GM21529 (cell line): ENCODE measurements around the gene MAPT.
"Not testable (repeated sequence)": the region's sequence is repeated elsewhere in the genome, so short reads cannot be mapped to it uniquely, and the experiment has no call there.

ENCODE experiments used
- ATAC-seq: cut with Tn5 transposase; IDR thresholded peaks from one replicate; pipeline ENCODE4 v1.9.1; 2021; ENCODE audit not compliant: unreplicated experiment

MAPT gene

DNA sequence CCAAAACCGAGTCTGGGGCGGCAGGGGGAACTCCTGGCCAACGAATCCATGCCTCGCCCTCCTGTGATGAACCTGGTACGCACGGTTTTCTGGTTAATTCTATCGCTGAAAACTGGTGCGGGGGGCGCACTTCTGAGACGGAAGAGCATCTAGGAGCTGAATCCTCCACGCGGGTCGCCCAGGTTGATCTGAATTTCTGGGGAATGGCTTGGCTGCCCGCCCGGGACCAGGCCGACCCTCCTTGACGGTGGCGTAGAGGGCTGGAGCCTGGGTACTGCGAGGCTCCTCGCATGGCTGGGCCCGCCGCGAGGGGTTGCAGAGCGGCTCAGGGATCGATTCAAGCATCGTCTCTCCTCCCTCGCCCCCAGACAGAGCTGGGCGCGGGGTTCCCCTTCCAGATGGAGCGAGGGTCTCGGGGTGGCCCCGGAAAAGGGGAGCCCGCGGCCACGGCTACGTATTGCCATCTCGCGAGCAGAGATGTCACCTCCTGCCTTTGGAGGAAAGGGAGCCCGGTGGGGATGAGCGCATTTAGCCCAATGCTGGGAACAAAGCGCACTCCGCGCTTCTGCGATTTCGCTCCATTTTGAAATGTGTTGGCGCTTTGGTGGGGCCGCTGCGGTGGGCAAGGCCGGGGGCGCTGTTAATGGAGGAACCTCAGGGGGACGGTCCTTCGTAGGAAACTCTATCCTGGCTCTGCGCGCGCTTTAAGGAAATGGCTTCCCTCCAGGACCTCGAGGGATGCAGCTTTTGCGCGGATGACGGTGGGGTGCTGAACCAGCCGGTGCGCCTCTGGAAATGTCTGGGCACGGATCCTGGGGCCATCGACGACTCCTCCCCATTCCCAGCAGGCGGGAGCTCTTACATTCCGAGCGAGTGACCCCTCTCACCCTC, 2.7 kb downstream of the MAPT start:
- ATAC-seq: no peak

GRCh38 chr17:45900136-45900535, 5.8 kb downstream of the MAPT start:
- ATAC-seq: no peak

GRCh38 chr17:45900723-45901415, 6.5 kb downstream of the MAPT start:
- ATAC-seq: no peak

DNA sequence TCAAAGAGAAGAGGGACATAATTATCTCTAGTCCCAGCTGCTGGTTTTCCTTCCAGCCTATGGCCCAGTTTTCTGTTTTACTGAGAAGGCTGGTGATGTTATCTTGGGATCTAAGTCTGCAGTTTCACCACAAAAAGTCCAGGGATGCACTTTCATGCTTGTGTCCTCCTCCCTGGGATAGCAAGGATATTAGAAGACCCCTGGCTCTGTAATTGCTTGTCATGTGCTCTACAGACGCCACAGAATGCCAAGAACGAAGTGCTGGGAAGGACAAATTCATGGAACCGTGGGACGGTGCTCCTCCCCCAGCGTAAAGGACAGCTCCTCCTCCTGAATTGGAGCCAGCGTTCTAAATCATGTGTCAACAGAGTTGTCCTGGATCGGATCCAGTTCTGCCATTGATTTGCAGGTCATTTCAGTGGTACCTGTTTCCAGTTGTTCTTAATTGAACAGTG, 8.6 kb downstream of the MAPT start:
- no peak for ATAC-seq

GRCh38 chr17:45904866-45905265, 10.5 kb downstream of the MAPT start:
- ATAC-seq: no peak

DNA sequence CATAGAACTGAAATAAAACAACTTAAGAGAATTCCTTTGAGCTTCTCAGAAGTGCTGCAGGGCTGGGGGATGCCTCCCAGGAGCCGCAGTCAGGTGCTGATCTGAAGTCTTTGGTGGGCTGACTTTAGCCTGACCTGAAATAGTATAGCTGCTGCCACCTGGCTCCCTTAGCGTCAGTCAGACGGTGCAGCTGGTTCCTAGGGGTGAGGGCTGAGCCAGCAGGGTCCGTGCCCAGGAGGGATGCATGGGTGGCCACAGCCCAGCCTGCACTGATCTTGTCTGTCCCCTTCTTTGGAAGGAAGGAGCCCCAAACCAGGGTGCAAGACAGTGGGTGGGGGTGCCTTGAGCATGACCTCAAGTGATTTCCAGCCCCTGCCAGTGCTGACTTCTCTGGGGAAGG, 11.5 kb downstream of the MAPT start:
- ATAC-seq: no peak

DNA sequence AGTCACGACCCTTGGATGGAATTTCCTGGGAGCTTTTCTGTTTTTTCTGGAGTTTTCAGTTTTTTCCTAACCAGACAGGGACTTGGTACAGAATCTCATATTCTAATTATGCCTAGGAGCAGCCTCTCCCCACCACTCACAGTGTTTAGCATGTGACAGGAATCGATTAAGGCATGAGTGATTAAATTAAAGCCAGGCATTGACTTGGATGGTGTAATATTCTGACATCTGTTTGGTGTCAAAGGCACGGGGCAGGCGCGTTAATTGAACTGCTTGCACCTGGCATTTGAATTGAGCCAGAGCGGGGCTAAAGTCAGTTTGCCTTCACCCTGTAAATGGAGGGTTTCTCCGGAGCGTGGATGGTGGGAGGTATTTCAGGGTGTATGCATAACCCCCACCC, 11.9 kb downstream of the MAPT start:
- ATAC-seq: no peak

DNA sequence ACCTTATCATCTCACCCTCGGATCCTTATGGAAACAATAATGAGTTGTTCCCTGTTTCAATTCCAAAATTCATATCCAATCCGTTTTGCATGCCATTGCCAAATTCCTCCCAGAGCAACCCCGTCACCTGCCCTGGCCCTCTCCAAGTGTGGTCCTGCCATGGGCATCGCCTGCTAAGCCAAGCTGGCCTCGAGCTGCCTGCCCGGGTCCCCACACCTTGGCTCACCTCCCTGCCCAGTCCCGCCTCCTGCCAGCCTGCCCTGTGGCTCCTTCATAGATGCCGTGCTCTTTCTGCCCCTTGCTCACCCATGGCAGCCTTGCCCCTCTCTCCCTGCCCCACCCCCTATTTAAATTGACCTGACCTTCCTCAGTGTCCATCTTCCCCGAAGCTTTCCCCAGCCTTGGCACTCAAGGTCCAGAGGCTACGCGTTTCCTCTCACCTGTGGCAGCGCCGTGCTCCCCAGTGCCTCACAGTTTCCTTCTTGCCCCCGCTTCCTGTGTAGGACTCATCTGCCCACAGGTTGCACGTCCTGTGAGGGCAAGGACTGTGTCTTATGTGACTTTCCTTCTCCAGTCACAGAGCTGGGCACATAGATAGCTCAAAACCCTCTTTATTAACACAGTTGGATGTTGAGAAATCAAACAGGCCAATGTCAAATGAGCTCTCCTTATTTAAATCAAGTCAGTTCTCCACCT, 12.7 kb downstream of the MAPT start:
- no peak for ATAC-seq

DNA sequence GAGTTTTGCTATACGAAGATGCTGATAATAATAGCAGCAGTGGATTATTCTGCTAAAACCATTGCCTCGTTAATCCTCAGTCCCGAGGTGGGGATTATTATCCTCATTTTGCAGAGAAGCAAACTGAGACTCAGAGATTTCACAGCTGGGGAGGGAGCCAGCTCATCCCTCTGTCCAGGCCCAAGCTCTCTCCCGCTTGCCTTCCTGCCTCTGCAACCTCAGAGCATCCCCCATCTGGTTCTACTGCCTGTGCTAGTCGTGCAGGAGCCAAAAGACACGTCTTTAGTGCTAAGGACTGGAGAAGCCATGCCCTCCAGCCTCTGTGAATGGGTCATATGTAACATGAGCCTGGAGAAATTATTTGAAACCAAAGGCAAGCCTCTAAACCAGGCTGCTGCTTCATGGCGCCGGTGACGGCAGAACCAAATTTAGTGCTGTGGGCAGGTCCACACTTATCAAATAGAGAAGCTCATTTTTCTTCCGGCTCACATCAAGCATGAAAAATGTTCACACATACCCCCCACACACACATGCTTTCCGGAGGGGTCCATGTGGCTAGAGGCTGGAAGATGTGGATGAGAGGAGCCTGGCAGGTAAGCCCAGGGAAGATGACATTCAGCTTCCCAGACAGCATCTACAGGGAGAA, 13.5 kb downstream of the MAPT start:
- no peak for ATAC-seq

GRCh38 chr17:45908460-45908859, 14.1 kb downstream of the MAPT start:
- ATAC-seq: no peak

DNA sequence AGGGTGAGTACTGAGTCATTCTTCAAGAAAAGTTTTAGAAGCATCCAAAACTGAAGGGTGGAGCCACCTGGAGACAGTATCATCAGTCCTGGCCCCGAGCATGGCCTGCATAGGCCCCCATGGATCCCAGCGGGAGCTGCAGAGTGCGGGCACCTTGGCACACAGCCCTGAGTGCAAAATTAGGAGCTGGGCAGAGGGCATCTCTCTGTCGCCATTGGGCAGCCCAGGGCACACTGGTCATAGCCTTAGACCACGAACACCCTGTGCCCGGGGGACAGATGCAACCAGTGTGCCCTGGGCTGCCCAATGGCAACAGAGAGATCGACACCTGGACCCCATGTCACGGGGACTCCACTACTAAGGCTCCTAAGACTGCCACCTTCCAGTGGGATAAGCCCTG, 14.6 kb downstream of the MAPT start:
- no peak for ATAC-seq

GRCh38 chr17:45910667-45911066, 16.3 kb downstream of the MAPT start:
- ATAC-seq: no peak

DNA sequence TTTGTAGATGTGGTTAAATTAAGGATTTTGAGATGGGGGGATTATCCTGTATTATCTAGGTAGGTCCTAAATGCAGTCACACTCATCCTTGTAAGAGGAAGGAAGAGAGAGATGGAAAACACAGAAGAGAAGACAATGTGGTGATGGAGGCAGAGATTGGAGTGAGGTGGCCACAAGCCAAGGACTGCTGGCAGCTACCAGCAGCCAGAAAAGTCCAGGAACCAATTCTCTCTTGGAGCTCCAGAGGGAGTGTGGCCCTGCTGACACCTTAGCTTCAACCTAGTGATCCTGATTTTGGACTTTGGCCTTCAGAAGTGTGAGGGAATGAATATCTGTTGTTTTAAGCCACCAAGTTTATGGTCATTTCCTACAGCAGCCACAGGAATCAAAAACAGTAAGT, 18.0 kb downstream of the MAPT start:
- ATAC-seq: no peak

- ATAC-seq: not testable (repeated sequence)
Observed at GRCh38 chr17:45913030-45913429, 18.7 kb downstream of the MAPT start.

DNA sequence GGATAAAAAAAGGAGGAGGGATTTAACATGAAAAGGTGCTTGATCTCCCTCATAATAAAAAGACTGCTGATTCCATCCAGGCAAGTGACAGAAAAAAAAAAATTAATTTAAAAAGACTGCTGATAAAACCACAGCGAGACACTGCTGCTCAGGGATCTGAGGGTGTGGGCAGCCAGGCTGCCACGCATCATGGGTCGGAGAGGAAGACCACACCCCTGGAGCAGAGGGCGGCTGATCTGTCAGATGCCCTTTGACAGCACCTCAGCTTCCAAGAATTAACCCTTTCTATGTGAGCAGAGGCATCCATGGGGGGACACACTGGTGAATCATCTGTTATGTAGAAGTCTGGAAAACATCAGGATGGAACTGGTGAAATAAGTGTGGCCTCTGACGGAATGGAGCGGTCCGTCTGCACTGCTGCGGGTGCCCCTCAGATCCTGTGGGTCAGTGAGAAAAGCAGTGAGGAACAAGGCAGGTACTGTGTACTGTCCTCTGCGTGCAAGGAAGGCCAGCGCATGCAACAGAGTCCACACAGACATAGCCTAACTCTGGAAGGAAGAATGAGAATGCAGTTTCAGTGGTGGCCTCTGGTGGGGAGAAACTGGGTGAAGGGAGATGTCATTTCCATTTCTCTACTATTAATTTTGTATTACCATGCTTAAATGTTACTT, 19.8 kb downstream of the MAPT start:
- ATAC-seq: no peak

- ATAC-seq: no peak
Observed at GRCh38 chr17:45915263-45915662, 20.9 kb downstream of the MAPT start.

DNA sequence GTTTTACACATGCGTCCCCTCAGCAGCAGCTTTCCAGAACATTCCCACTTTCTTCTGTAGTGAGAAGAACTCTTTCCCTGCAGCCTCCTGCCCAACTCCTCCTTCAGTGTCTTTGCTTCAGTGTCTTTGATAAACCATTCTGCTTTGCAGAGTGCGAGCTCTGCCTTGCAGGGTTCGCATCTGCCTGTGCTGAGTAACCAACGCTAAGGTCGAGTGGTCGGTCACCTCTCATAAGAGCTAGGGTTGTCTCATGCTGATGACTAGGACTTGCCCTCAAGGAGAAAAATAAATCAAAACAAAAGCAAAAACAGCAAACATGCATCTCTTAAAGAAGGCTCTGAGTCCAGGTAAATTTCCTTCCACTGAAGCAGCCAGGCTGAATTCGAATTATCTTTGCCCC, 22.7 kb downstream of the MAPT start:
- ATAC-seq: no peak

DNA sequence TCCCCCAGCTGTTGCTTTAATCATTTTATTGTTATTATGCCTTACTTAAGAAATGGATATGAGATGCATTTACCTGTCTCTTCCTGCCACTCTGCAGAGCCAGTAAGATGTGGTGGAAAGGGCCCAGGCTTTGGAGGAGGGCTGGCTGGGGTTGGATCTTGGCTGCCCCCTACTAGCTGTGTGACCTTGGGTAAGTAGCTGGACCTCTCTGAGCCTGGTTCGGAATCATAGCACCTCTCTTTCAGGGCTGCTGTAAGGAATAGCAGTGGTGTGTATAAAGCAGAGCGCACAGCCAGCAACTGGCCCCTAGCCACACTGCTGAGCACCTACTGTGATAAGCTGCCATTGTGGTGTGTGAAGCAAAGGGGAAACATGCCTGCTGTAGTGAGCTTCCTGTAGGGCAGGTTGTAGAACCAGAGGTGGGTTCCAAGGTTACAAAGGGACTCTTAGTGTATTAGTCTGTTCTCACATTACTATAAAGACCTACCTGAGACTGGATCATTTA, 23.9 kb downstream of the MAPT start:
- no peak for ATAC-seq

DNA sequence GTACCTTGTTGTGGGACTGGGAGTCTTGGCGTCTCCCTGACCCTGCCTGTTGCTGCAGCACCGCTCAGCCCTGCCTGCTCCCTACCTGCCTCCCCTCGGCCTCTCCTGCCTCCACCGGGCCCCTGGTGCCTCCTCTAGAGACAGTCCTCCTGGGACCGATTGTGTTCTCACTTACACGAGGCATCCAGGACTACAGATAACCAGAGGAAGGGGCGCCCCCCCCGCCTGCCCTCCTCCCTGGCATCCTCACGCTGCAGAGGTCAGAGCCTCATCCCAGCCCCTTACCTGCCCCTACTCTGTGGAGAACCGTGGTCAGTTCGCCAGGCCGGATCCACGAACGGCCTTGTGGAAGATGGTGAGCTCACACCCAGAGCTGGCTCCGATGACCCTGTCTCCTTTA, 24.8 kb downstream of the MAPT start:
- ATAC-seq: no peak

GRCh38 chr17:45920083-45920482, 25.7 kb downstream of the MAPT start:
- no peak for ATAC-seq
